Fibroblast of pulmonary artery (primary cell): ENCODE results near the gene ABCD1.
"Not testable (repeated sequence)": the region's sequence is repeated elsewhere in the genome, so short reads cannot be mapped to it uniquely, and the experiment has no call there.

Experiments used
- DNase-seq: peaks from one replicate; pipeline ENCODE4 v3.0.0-alpha.2; 2010; ENCODE audit warnings: low read depth
- H3K4me3 ChIP-seq: replicated peaks from 2 replicates; pipeline ENCODE4 v1.5.1; 2011; ENCODE audit warnings: low read depth, mild to moderate bottlenecking, control low read depth, low read length, moderate library complexity
- CTCF ChIP-seq: IDR thresholded peaks from 2 replicates; pipeline ENCODE4 v1.5.1; 2011; ENCODE audit warnings: mild to moderate bottlenecking, control low read depth, low read length, inconsistent platforms; ENCODE audit errors: missing control alignments

ABCD1 gene

GRCh38 chrX:153692003-153692402 is 32.7 kb upstream of the ABCD1 start:
- DNase-seq: no peak
- no peak overlapping the region for H3K4me3 ChIP-seq
- TF ChIP-seq CTCF: no peak

- no peak overlapping the region for H3K4me3 ChIP-seq
- no peak for TF ChIP-seq CTCF
- DNase-seq: no peak
Measured at GRCh38 chrX:153692611-153693156, 32.0 kb upstream of the ABCD1 start.

DNA sequence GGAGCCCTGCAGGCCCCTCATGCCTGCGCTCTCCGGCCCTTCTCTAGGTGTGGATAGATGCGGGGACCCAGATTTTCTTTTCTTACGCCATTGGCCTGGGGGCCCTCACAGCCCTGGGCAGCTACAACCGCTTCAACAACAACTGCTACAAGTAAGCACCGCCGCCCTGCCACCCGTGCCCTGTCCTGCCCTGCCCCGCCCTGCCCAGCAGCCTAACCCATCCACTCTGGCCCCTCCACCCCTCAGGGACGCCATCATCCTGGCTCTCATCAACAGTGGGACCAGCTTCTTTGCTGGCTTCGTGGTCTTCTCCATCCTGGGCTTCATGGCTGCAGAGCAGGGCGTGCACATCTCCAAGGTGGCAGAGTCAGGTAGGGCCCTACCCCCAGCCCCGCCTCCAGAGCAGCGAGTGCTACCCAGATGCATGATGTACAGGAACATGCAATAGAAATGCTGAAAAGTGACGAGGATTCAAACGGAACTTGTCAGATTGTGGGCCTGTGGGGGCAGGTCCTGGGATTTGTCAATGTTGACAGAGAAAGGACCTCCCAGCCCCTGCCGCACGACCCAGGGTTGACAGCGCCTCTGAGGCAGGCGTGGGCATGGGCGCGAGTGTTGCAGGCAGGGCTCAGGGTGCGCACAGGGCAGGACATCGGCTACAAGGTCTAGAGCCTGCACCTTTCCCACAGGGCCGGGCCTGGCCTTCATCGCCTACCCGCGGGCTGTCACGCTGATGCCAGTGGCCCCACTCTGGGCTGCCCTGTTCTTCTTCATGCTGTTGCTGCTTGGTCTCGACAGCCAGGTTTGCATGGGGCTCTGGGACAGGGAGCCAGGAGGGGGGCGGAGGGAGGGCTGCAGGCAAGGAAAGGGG is 31.2 kb upstream of the ABCD1 start:
- no peak for TF ChIP-seq CTCF
- no peak overlapping the region for H3K4me3 ChIP-seq
- no peak for DNase-seq

- not testable (repeated sequence) for H3K4me3 ChIP-seq, DNase-seq
Measured at GRCh38 chrX:153694256-153694655, 30.4 kb upstream of the ABCD1 start.

DNA sequence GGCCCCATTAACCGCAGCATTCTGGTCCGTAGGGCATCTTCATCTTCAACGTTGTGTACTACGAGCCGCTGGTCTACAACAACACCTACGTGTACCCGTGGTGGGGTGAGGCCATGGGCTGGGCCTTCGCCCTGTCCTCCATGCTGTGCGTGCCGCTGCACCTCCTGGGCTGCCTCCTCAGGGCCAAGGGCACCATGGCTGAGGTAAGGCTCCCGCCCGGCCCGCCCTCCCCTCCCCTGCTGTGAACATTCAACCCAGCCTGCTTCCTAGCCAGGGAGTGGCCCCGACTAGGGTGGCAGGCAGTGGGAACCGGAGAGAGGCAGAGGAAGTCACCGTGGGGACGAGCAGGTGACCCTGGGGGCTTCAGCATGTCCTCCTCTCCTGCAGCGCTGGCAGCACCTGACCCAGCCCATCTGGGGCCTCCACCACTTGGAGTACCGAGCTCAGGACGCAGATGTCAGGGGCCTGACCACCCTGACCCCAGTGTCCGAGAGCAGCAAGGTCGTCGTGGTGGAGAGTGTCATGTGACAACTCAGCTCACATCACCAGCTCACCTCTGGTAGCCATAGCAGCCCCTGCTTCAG is 29.9 kb upstream of the ABCD1 start:
- H3K4me3 ChIP-seq: no peak overlapping the region
- no peak for DNase-seq
- no peak for TF ChIP-seq CTCF

- no peak for DNase-seq
- TF ChIP-seq CTCF: no peak
- no peak overlapping the region for H3K4me3 ChIP-seq
Measured at GRCh38 chrX:153696100-153696499, 28.6 kb upstream of the ABCD1 start.

DNA sequence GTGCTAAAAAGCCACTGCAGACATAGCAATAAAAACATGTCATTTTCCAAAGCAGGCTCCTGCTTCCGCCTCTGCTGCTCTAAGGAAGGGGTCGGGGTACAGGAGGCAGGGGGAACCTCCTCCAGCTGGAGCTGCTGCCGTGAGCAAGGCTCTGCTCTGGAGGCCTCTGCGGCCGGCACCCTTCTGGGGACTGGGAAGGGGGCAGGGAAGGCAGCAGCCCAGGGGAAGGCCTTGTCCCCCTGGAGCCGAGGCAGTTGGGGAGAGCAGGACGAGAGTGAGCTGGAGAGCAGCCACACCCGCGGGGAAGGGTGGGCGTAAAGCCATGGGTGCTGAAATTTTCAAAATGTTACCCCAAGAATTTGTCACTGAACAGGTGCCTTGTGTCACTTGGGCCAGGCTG is 28.1 kb upstream of the ABCD1 start:
- not testable (repeated sequence) for H3K4me3 ChIP-seq, DNase-seq

DNA sequence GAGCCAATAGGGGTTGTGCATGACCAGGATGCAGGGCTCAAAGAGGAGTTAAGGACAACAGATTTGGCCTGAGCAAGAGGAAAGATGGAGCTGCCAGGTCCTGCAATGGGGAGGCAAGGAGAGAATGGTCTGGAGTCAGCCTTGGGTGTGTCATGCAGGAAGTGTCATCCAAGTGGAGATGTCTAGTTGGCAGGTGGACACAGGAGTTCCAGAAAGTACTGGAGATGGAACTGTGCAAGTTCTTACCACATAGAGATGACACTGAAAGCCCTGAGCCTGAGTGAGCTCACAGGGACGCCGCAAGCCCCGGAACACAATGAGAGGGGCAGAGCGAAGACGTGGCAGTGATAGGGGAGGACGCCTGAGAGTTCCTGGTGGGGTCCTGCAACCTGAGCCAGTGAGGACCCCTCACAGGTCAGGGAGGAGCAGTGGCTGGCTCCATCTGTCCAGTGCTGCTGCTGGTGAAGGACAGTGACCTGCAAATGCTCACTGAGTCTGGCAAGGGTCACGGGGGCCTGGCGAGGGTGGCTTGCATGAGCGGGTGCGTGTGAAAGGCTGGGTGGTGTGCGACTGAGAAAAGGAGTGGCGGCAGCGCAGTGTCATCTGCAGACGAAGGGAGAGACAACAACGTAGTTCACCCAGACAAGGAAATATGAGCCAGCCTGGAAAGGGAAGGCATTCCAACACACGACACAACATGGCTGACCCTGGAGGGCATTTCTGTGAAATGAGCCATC is 27.5 kb upstream of the ABCD1 start:
- H3K4me3 ChIP-seq, DNase-seq: not testable (repeated sequence)
